Neural cell (in vitro differentiated cells): ENCODE results near the gene TFR2. TPM values are rescaled to one million over a fixed set of nuclear protein-coding genes. Genes with fewer than 3 reads are reported as not detected.

Source experiments
- H2AFZ ChIP-seq: fragments of 200-600, 300-800 bp; sonication (generic), shearing (Covaris generic); 2 replicates; pipeline ENCODE4 v1.6.0; 2014; ENCODE audit warnings: low read depth, mild to moderate bottlenecking, antibody characterized with exemption, low read length, moderate library complexity
- H3F3A ChIP-seq: fragments of 200-600 bp; shearing (Covaris generic); 2 replicates; pipeline ENCODE4 v1.6.1; 2016; ENCODE audit warnings: mild to moderate bottlenecking, moderate library complexity, mixed read lengths, antibody characterized with exemption, low read length; ENCODE audit not compliant: insufficient read depth, poor library complexity, severe bottlenecking
- H3K27ac ChIP-seq: fragments of 200-600, 300-800 bp; sonication (generic), shearing (Covaris generic); 2 replicates; pipeline ENCODE4 v1.5.1; 2014; ENCODE audit warnings: mild to moderate bottlenecking, low read length, moderate library complexity
- H3K27me3 ChIP-seq: fragments of 300-800, 200-600 bp; sonication (generic), shearing (Covaris generic); 2 replicates; pipeline ENCODE4 v1.6.0; 2014; ENCODE audit warnings: mild to moderate bottlenecking, low read depth, low read length, moderate library complexity; ENCODE audit not compliant: insufficient read depth
- H3K36me3 ChIP-seq: fragments of 300-800, 200-600 bp; sonication (generic), shearing (Covaris generic); 2 replicates; pipeline ENCODE4 v1.5.1; 2014; ENCODE audit warnings: mild to moderate bottlenecking, antibody characterized with exemption, low read length, moderate library complexity; ENCODE audit not compliant: insufficient read depth
- H3K4me2 ChIP-seq: fragments of 300-800, 200-600 bp; sonication (generic), shearing (Covaris generic); 2 replicates; pipeline ENCODE4 v1.6.0; 2014; ENCODE audit warnings: mild to moderate bottlenecking, low read length
- H3K4me3 ChIP-seq: fragments of 300-800, 200-600 bp; sonication (generic), shearing (Covaris generic); 2 replicates; pipeline ENCODE4 v1.5.1; 2014; ENCODE audit warnings: mild to moderate bottlenecking, low read length, moderate library complexity
- H3K79me2 ChIP-seq: fragments of 200-600 bp; shearing (Covaris generic); replicated peaks from 2 replicates; pipeline ENCODE4 v1.6.0; 2014; ENCODE audit warnings: mild to moderate bottlenecking, low read length, moderate library complexity; ENCODE audit not compliant: insufficient read depth
- H3K9ac ChIP-seq: fragments of 300-800, 200-600 bp; sonication (generic), shearing (Covaris generic); 2 replicates; pipeline ENCODE4 v1.6.1; 2016; ENCODE audit warnings: mild to moderate bottlenecking, low read length, mixed read lengths
- H3K9me2 ChIP-seq: fragments of 200-600 bp; shearing (Covaris generic); 2 replicates; pipeline ENCODE4 v1.6.1; 2016; ENCODE audit warnings: mild to moderate bottlenecking, low read length, mixed read lengths; ENCODE audit not compliant: insufficient read depth
- H3K9me3 ChIP-seq: fragments of 200-600, 300-800 bp; sonication (generic), shearing (Covaris generic); 2 replicates; pipeline ENCODE4 v1.6.1; 2016; ENCODE audit warnings: mild to moderate bottlenecking, mixed run types, low read length, moderate library complexity, mixed read lengths
- H4K20me1 ChIP-seq: fragments of 200-600 bp; shearing (Covaris generic); 2 replicates; pipeline ENCODE4 v1.6.1; 2016; ENCODE audit warnings: mild to moderate bottlenecking, mixed run types; ENCODE audit not compliant: insufficient read depth
- CTCF ChIP-seq: fragments of 450-650 bp; IDR thresholded peaks from 2 replicates; pipeline ENCODE4 v1.5.1; 2014; ENCODE audit warnings: antibody characterized with exemption, mild to moderate bottlenecking, moderate library complexity; ENCODE audit not compliant: poor library complexity, severe bottlenecking
- EP300 ChIP-seq: fragments of 450-650 bp; conservative IDR thresholded peaks from 2 replicates; pipeline ENCODE4 v1.6.1; 2014; ENCODE audit warnings: antibody characterized with exemption, mild to moderate bottlenecking, moderate library complexity; ENCODE audit not compliant: poor library complexity, severe bottlenecking
- EZH2 ChIP-seq: fragments of 200-600, 300-800 bp; shearing (Covaris generic), sonication (generic); IDR thresholded peaks from 2 replicates; pipeline ENCODE4 v1.6.1; 2014; ENCODE audit warnings: antibody characterized with exemption, low read length, borderline replicate concordance, mild to moderate bottlenecking; ENCODE audit not compliant: insufficient read depth, poor library complexity, severe bottlenecking
- MXI1 ChIP-seq: fragments of 450-650 bp; conservative IDR thresholded peaks from 2 replicates; pipeline ENCODE4 v1.6.1; 2014; ENCODE audit warnings: antibody characterized with exemption, mild to moderate bottlenecking; ENCODE audit not compliant: poor library complexity, severe bottlenecking
- POLR2AphosphoS5 ChIP-seq: IDR thresholded peaks from 2 replicates; pipeline ENCODE4 v1.6.1; 2012
- RAD21 ChIP-seq: fragments of 450-650 bp; conservative IDR thresholded peaks from 2 replicates; pipeline ENCODE4 v1.6.1; 2014; ENCODE audit warnings: antibody characterized with exemption, mild to moderate bottlenecking, moderate library complexity
- REST ChIP-seq: IDR thresholded peaks from 2 replicates; pipeline ENCODE4 v1.6.1; 2012; ENCODE audit warnings: borderline replicate concordance
- SMC3 ChIP-seq: fragments of 450-650 bp; conservative IDR thresholded peaks from 2 replicates; pipeline ENCODE4 v1.6.1; 2014; ENCODE audit warnings: antibody characterized with exemption, mild to moderate bottlenecking, moderate library complexity; ENCODE audit not compliant: poor library complexity
- TAF1 ChIP-seq: IDR thresholded peaks from 2 replicates; pipeline ENCODE4 v1.6.1; 2012; ENCODE audit warnings: low read depth
- polyA plus RNA-seq: library from polyadenylated mRNA; depleted of rRNA; stranded (reverse); fragments of >200 nt; gene quantifications from 2 replicates; pipeline ENCODE4 v1.2.3, GENCODE V29; 2014

The TFR2 gene
- polyA plus RNA-seq, 1 donor from 2014 or later: 21.0 TPM

- H3K36me3 ChIP-seq: no peaks in the 10 kb centered on the region
These were observed 68.9 kb downstream of the TFR2 start for GRCh38 chr7:100572281-100572948.

GRCh38 chr7:100571829-100572116, 69.6 kb downstream of the TFR2 start:
- Histone ChIP-seq H2AFZ (no peak overlapping the region), H3F3A (no peaks in the 10 kb centered on the region), H3K9me3 (no peaks in the 10 kb centered on the region), H4K20me1 (no peaks in the 10 kb centered on the region), H3K4me2 (no peak overlapping the region), H3K27me3 (peaks cover 27% of the 10 kb centered on the region), H3K36me3 (no peaks in the 10 kb centered on the region), H3K9me2 (no peaks in the 10 kb centered on the region), H3K9ac (no peak overlapping the region), H3K79me2 (no peaks in the 10 kb centered on the region), H3K4me3 (no peak overlapping the region), H3K27ac (no peak overlapping the region)
- TF ChIP-seq MXI1 (no peak), CTCF (no peak), EP300 (no peak), RAD21 (no peak), SMC3 (no peak), POLR2AphosphoS5 (no peak), TAF1 (no peak)

More at GRCh38 chr7:100572281-100572948, 68.9 kb downstream of the TFR2 start:
- peaks cover 27% of the 10 kb centered on the region for H3K27me3 ChIP-seq
- no peak overlapping the region for H3K27ac ChIP-seq
- no peak overlapping the region for H3K4me3 ChIP-seq
- no peak overlapping the region for H3K4me2 ChIP-seq
- H3K9me3 ChIP-seq: no peaks in the 10 kb centered on the region
- H3K79me2 ChIP-seq: no peaks in the 10 kb centered on the region
- no peak for TF ChIP-seq REST
- no peak for TF ChIP-seq EZH2
- no peak for TF ChIP-seq MXI1
- no peak for TF ChIP-seq TAF1
- TF ChIP-seq CTCF: no peak
- no peak for TF ChIP-seq RAD21
- TF ChIP-seq POLR2AphosphoS5: no peak
- no peak for TF ChIP-seq EP300
- no peak for TF ChIP-seq SMC3
- H3K9ac ChIP-seq: no peak overlapping the region
- no peaks in the 10 kb centered on the region for H4K20me1 ChIP-seq
- H3F3A ChIP-seq: no peaks in the 10 kb centered on the region
- no peak overlapping the region for H2AFZ ChIP-seq
- no peaks in the 10 kb centered on the region for H3K9me2 ChIP-seq
